Endodermal cell (in vitro differentiated cells): ENCODE results near the gene NCS1. TPM values are rescaled to one million over a fixed set of nuclear protein-coding genes. Genes with fewer than 3 reads are reported as not detected.

Experiments used
- DNase-seq: peaks from one replicate; pipeline ENCODE4 v3.0.0-alpha.2; 2017
- H3K27ac ChIP-seq: 2 replicates; pipeline ENCODE4 v1.5.1; 2013; ENCODE audit warnings: mild to moderate bottlenecking, low read depth, low read length, moderate library complexity
- H3K27me3 ChIP-seq: 2 replicates; pipeline ENCODE4 v1.6.1; 2013; ENCODE audit warnings: mild to moderate bottlenecking, low read length, moderate library complexity; ENCODE audit not compliant: insufficient read depth, control insufficient read depth, poor library complexity, severe bottlenecking
- H3K36me3 ChIP-seq: 2 replicates; pipeline ENCODE4 v1.7.0; 2013; ENCODE audit warnings: mild to moderate bottlenecking, low read length, moderate library complexity; ENCODE audit not compliant: control insufficient read depth, insufficient read depth
- H3K4me1 ChIP-seq: one replicate; pipeline ENCODE4 v1.7.0; 2013; ENCODE audit warnings: low read length; ENCODE audit not compliant: control insufficient read depth, insufficient read depth
- H3K4me3 ChIP-seq: 2 replicates; pipeline ENCODE4 v1.5.1; 2013; ENCODE audit warnings: mild to moderate bottlenecking, low read length, moderate library complexity
- H3K9ac ChIP-seq: 2 replicates; pipeline ENCODE4 v1.6.1; 2013; ENCODE audit warnings: mild to moderate bottlenecking, low read length, moderate library complexity; ENCODE audit not compliant: poor library complexity, severe bottlenecking; ENCODE audit errors: extremely low read depth
- H3K9me3 ChIP-seq: 2 replicates; pipeline ENCODE4 v1.6.1; 2013; ENCODE audit warnings: mild to moderate bottlenecking, low read length, moderate library complexity; ENCODE audit not compliant: control insufficient read depth
- H3K27ac Mint-ChIP-seq: 2 replicates; pipeline ENCODE4 v1.8.0; 2020; ENCODE audit warnings: mixed read lengths
- H3K27me3 Mint-ChIP-seq: 2 replicates; pipeline ENCODE4 v1.8.0; 2021; ENCODE audit warnings: mild to moderate bottlenecking, mixed read lengths; ENCODE audit not compliant: insufficient read depth
- H3K36me3 Mint-ChIP-seq: 2 replicates; pipeline ENCODE4 v1.8.0; 2020; ENCODE audit warnings: low read depth, mixed read lengths
- H3K4me1 Mint-ChIP-seq: 2 replicates; pipeline ENCODE4 v1.8.0; 2020; ENCODE audit warnings: mixed read lengths
- H3K4me3 Mint-ChIP-seq: 2 replicates; pipeline ENCODE4 v1.8.0; 2020; ENCODE audit warnings: mild to moderate bottlenecking, moderate library complexity, mixed read lengths
- H3K9me3 Mint-ChIP-seq: 2 replicates; pipeline ENCODE4 v1.8.0; 2020; ENCODE audit warnings: mild to moderate bottlenecking, mixed read lengths
- CTCF ChIP-seq: fragments of 200-600 bp; sonication (generic); conservative IDR thresholded peaks from 2 replicates; pipeline ENCODE4 v1.5.0; 2021; ENCODE audit warnings: antibody characterized with exemption, mild to moderate bottlenecking
- WGBS, 2 experiments: methylation state at CpG; one replicate each; pipeline versions ENCODE4 v1.1.5 to v1.1.7; 2013; ENCODE audit warnings: missing lambda C conversion rate in 2 of 2, mixed read lengths in 1 of 2; ENCODE audit not compliant: insufficient coverage in 1 of 2, insufficient read length in 1 of 2; 5-methylcytosine and 5-hydroxymethylcytosine counted together
- total RNA-seq, 2 donors: library from RNA; stranded (reverse); fragmentation: NEBNext Ultra II Directional in 1 of 2; extraction: Animal tissue kit (Norgen Biotek cat#: 25700) in 1 of 2; gene quantifications; 2 replicates in 1 of 2; 3 replicates in 1 of 2; pipeline ENCODE4 v1.2.1, GENCODE V29; 2021

Gene NCS1
- total RNA-seq, 2 donors from 2014 or later, result 40.6 to 47.7 TPM

- 84 to 89% methylated on average over 10 to 14 of the region's 14 CpGs for WGBS, 2 experiments
- Histone ChIP-seq H3K4me3 (no peak overlapping the region), H3K27me3 (no peaks in the 10 kb centered on the region), H3K9ac (no peak overlapping the region), H3K4me1 (no peaks in the 10 kb centered on the region), H3K9me3 (no peaks in the 10 kb centered on the region), H3K36me3 (no peaks in the 10 kb centered on the region), H3K27ac (no peak overlapping the region)
- Mint-ChIP-seq H3K4me3 (no peak overlapping the region), H3K4me1 (peaks cover 6% of the 10 kb centered on the region), H3K27ac (peak overlapping the region; percentile 88), H3K9me3 (no peaks in the 10 kb centered on the region), H3K27me3 (no peaks in the 10 kb centered on the region), H3K36me3 (no peaks in the 10 kb centered on the region)
- no peak for TF ChIP-seq CTCF
- no peak for DNase-seq
Measured at GRCh38 chr9:130150779-130151382, 21.3 kb upstream of the NCS1 start.

GRCh38 chr9:130154816-130155215 lies 17.4 kb upstream of the NCS1 start:
- WGBS, 2 experiments, result 90 to 100% methylated on average over 3 of the region's 3 CpGs
- TF ChIP-seq CTCF, result no peak

GRCh38 chr9:130155647-130156046 lies 16.6 kb upstream of the NCS1 start:
- no peak for TF ChIP-seq CTCF
- no peaks in the 10 kb centered on the region for H3K27me3 ChIP-seq
- H3K4me3 ChIP-seq, result no peak overlapping the region
- H3K36me3 Mint-ChIP-seq, result no peaks in the 10 kb centered on the region
- DNase-seq, result no peak
- 94 to 95% methylated on average over 12 of the region's 12 CpGs for WGBS, 2 experiments
- no peaks in the 10 kb centered on the region for H3K4me1 ChIP-seq
- H3K9ac ChIP-seq, result no peak overlapping the region
- no peak overlapping the region for H3K27ac ChIP-seq
- H3K4me3 Mint-ChIP-seq, result no peak overlapping the region
- H3K27me3 Mint-ChIP-seq, result no peaks in the 10 kb centered on the region
- peaks cover 6% of the 10 kb centered on the region for H3K4me1 Mint-ChIP-seq
- H3K9me3 Mint-ChIP-seq, result no peaks in the 10 kb centered on the region
- H3K9me3 ChIP-seq, result no peaks in the 10 kb centered on the region
- H3K27ac Mint-ChIP-seq, result no peak overlapping the region
- H3K36me3 ChIP-seq, result no peaks in the 10 kb centered on the region

More at GRCh38 chr9:130154816-130155215, 17.4 kb upstream of the NCS1 start:
- Mint-ChIP-seq H3K27ac (peak overlapping the region; percentile 79), H3K4me3 (no peak overlapping the region), H3K4me1 (peaks cover 6% of the 10 kb centered on the region), H3K27me3 (no peaks in the 10 kb centered on the region), H3K36me3 (no peaks in the 10 kb centered on the region), H3K9me3 (no peaks in the 10 kb centered on the region)
- no peak overlapping the region for H3K27ac ChIP-seq
- no peak overlapping the region for H3K4me3 ChIP-seq
- H3K9me3 ChIP-seq, result no peaks in the 10 kb centered on the region
- H3K36me3 ChIP-seq, result no peaks in the 10 kb centered on the region
- H3K4me1 ChIP-seq, result no peaks in the 10 kb centered on the region
- no peak overlapping the region for H3K9ac ChIP-seq
- no peaks in the 10 kb centered on the region for H3K27me3 ChIP-seq
- DNase-seq, result no peak
